Spleen (tissue), 11 donors: ENCODE measurements around the gene MC5R. TPM values are rescaled to one million over a fixed set of nuclear protein-coding genes. Genes with fewer than 3 reads are reported as not detected.
A peak's percentile ranks its signal among the peaks of the same experiment; 100 is the strongest.

ENCODE experiments used
- DNase-seq: peaks from one replicate; pipeline ENCODE4 v3.0.0-alpha.2; 2020
- H3K27ac ChIP-seq, 8 donors: fragments of 200-600 bp; sonication (generic) in 7 of 8; 1 replicate in 4 of 8; 2 replicates in 4 of 8; pipeline versions ENCODE4 v1.5.0 to v1.8.0; 2016 to 2021; ENCODE audit warnings: inconsistent platforms in 4 of 8, mild to moderate bottlenecking in 4 of 8, moderate library complexity in 1 of 8
- H3K27me3 ChIP-seq, 7 donors: fragments of 200-600 bp; sonication (generic) in 6 of 7; replicated peaks in 1 of 7; 1 replicate in 4 of 7; 2 replicates in 3 of 7; pipeline versions ENCODE4 v1.5.0 to v1.8.0; 2016 to 2021; ENCODE audit warnings: inconsistent platforms in 3 of 7, mild to moderate bottlenecking in 1 of 7
- H3K36me3 ChIP-seq, 6 donors: fragments of 200-600 bp; sonication (generic) in 5 of 6; 1 replicate in 4 of 6; 2 replicates in 2 of 6; pipeline versions ENCODE4 v1.5.0 to v1.8.0; 2016 to 2021; ENCODE audit warnings: inconsistent platforms in 2 of 6
- H3K4me1 ChIP-seq, 6 donors: fragments of 200-600 bp; sonication (generic) in 5 of 6; 1 replicate in 3 of 6; 2 replicates in 3 of 6; pipeline versions ENCODE4 v1.5.0 to v1.8.0; 2016 to 2021; ENCODE audit warnings: inconsistent platforms in 3 of 6
- H3K4me3 ChIP-seq, 8 donors: fragments of 200-600 bp; sonication (generic) in 7 of 8; 1 replicate in 4 of 8; 2 replicates in 4 of 8; pipeline versions ENCODE4 v1.5.0 to v1.8.0; 2016 to 2021; ENCODE audit warnings: inconsistent platforms in 4 of 8, mild to moderate bottlenecking in 4 of 8, moderate library complexity in 2 of 8
- H3K9me3 ChIP-seq, 8 donors: fragments of 200-600 bp; sonication (generic) in 7 of 8; 1 replicate in 4 of 8; 2 replicates in 4 of 8; pipeline versions ENCODE4 v1.5.0 to v1.8.0; 2016 to 2021; ENCODE audit warnings: inconsistent platforms in 4 of 8
- POLR2A ChIP-seq, 3 donors: fragments of 450-650 bp; IDR thresholded peaks; one replicate each; pipeline ENCODE4 v1.5.1; 2017; ENCODE audit warnings: antibody characterized with exemption in 3 of 3, mild to moderate bottlenecking in 1 of 3
- POLR2AphosphoS5 ChIP-seq, 3 donors: sonication (generic); formaldehyde crosslinking; IDR thresholded peaks; one replicate each; pipeline ENCODE4 v1.5.1; 2017; ENCODE audit warnings: antibody characterized with exemption in 3 of 3
- WGBS, 5 donors: extraction: QIAGEN DNeasy Blood & Tissue Kit in 3 of 5; methylation state at CpG; one replicate each; pipeline versions ENCODE4 v1.1.5 to v1.1.7; 2013 to 2018; 5-methylcytosine and 5-hydroxymethylcytosine counted together
- intact Hi-C: fragments of 100-400 bp; cut with DNase I; formaldehyde crosslinking; loops from one replicate; pipeline ENCODE4 v1.15.0; 2023; ENCODE audit warnings: low total_unique reads
- polyA plus RNA-seq, 3 donors: library from polyadenylated mRNA; stranded (reverse); fragments of 200-250 nt; gene quantifications; one replicate each; pipeline ENCODE4 v1.2.1, GENCODE V29; 2013
- total RNA-seq, 7 donors: library from RNA; depleted of rRNA in 3 of 7; stranded (reverse); fragments of >200 nt in 3 of 7; fragmentation: NEBNext Ultra II Directional in 4 of 7; extraction: Animal tissue kit (Norgen Biotek cat#: 25700) in 4 of 7; gene quantifications; one replicate each; pipeline versions ENCODE4 v1.1.0 to v1.2.1, GENCODE V29; 2016 to 2021
- TF ChIP-seq, protein P1 (sequence below), 11 experiments: fragments of 200-600 bp in 7 of 11; fragments of 450-650 bp in 4 of 11; sonication (generic) in 4 of 11; IDR thresholded peaks in 8 of 11; conservative IDR thresholded peaks in 3 of 11; 1 replicate in 7 of 11; 2 replicates in 4 of 11; pipeline versions ENCODE4 v1.4.0 to v1.8.0; 2016 to 2021; ENCODE audit warnings: antibody characterized with exemption in 11 of 11, inconsistent platforms in 4 of 11, mild to moderate bottlenecking in 1 of 11
- donor health status: healthy with polysubstance abuse.
- donor health status: DM: no; HTN: no; CAD: no; lungs with moderate emphysema.
- donor health status: DM: no; HTN: no; CAD: no.
- donor health status: Bipolar disorder and iron deficiency.
- donor health status: healthy.
- donor health status: DM: no; HTN: no; CAD: no.
- donor health status: DM: yes; HTN: yes; CAD: no.

The MC5R gene
- total and polyA plus RNA-seq, 10 donors = 0.07 TPM; not detected in 9

DNA sequence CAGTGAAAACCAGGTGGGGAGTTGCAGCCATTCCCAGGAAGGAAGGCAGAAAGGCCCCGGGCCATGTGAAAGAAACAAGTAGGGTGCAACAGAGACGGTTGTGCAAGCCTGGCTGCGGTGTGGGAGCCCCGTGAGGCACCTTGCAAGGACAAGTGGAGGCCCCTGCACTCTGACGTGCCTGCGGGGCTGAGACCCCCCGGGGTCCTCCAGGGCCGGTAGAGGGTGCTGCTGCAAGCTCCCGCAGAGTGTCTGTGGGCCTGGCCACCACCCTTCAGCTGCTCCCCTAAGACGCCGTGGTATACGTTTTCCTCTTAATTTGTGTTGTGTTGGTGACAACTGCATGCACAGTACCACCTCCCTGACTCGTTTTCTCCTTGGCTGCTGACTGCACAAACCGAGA lies 27.4 kb upstream of the MC5R start:
- Histone ChIP-seq H3K27me3 (peaks cover 0 to 44% (median 14%) of the 10 kb centered on the region in 7 donors), H3K27ac (no peak overlapping the region), H3K9me3 (peaks cover 0 to 2% (median 0%) of the 10 kb centered on the region in 8 donors), H3K4me3 (no peak overlapping the region), H3K4me1 (peaks cover 0 to 9% (median 7%) of the 10 kb centered on the region in 6 donors), H3K36me3 (no peaks in the 10 kb centered on the region)
- WGBS, 5 donors = 78 to 86% (median 84%) methylated on average over 14 of the region's 14 CpGs
- TF ChIP-seq POLR2AphosphoS5 (IDR thresholded peaks at IDR 0.05) (no peak), POLR2A (IDR thresholded peaks at IDR 0.05) (no peak)
- DNase-seq = no peak
- intact Hi-C loops = no loop called here

DNA sequence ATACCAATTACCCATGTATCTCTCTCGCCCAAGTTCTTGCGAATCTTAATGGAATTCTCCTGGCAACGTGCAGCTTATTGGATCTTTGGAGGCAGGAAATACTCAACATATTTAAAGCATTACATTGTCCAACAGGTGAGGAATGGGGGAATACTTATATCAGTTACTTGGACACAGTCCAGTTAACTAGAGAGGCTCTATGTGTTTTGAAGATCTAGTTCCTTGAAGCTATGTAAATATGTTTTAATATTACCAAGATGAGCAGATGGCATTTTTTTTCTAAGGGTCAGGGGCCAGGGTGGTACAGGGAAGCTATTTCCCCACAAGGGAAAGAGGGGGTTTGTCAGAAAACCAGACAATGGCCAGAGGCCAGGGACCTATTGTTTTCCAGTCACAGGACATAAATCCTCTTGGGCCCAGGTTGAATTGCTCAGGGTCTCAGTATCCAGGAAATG lies 26.8 kb upstream of the MC5R start:
- H3K9me3 ChIP-seq = peaks cover 0 to 2% (median 0%) of the 10 kb centered on the region in 8 donors
- peaks cover 0 to 9% (median 7%) of the 10 kb centered on the region in 6 donors for H3K4me1 ChIP-seq
- no peak for DNase-seq
- intact Hi-C loops = no loop called here
- H3K27ac ChIP-seq = no peak overlapping the region
- peaks cover 0 to 51% (median 15%) of the 10 kb centered on the region in 7 donors for H3K27me3 ChIP-seq
- H3K36me3 ChIP-seq = no peaks in the 10 kb centered on the region
- 57 to 63% (median 58%) methylated on average over 3 of the region's 3 CpGs for WGBS, 5 donors
- TF ChIP-seq POLR2A (IDR thresholded peaks at IDR 0.05) = no peak
- TF ChIP-seq, protein P1, sequence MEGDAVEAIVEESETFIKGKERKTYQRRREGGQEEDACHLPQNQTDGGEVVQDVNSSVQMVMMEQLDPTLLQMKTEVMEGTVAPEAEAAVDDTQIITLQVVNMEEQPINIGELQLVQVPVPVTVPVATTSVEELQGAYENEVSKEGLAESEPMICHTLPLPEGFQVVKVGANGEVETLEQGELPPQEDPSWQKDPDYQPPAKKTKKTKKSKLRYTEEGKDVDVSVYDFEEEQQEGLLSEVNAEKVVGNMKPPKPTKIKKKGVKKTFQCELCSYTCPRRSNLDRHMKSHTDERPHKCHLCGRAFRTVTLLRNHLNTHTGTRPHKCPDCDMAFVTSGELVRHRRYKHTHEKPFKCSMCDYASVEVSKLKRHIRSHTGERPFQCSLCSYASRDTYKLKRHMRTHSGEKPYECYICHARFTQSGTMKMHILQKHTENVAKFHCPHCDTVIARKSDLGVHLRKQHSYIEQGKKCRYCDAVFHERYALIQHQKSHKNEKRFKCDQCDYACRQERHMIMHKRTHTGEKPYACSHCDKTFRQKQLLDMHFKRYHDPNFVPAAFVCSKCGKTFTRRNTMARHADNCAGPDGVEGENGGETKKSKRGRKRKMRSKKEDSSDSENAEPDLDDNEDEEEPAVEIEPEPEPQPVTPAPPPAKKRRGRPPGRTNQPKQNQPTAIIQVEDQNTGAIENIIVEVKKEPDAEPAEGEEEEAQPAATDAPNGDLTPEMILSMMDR (IDR thresholded peaks at IDR 0.05 in 8 of 11, conservative IDR thresholded peaks at IDR 0.05 in 3 of 11) = no peak
- no peak for TF ChIP-seq POLR2AphosphoS5 (IDR thresholded peaks at IDR 0.05)
- no peak overlapping the region for H3K4me3 ChIP-seq

DNA sequence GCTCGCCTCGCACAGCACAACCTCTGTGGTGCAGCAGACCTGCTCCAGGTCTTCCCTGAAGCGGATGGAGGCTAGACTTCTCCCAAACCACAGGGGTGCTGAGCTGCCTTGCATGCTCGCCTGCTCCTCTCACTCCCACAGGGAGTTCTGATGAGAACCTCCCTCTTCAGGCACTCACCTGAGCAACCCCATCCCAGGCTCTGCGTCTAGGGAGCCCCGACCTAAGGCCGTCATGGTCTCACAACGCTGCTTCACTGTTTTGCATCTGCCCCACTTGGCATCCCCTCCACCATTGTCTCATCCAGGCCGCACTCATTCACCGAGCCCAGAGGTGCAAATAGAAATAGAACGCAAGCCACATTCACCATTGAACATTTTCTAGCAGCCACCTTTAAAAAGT lies 24.6 kb upstream of the MC5R start:
- Histone ChIP-seq H3K4me1 (peaks cover 0 to 9% (median 7%) of the 10 kb centered on the region in 6 donors), H3K9me3 (peaks cover 0 to 2% (median 0%) of the 10 kb centered on the region in 8 donors), H3K27me3 (peaks cover 0 to 72% (median 15%) of the 10 kb centered on the region in 7 donors), H3K4me3 (no peak overlapping the region), H3K36me3 (no peaks in the 10 kb centered on the region), H3K27ac (no peak overlapping the region)
- TF ChIP-seq POLR2A (IDR thresholded peaks at IDR 0.05) (no peak), POLR2AphosphoS5 (IDR thresholded peaks at IDR 0.05) (no peak)
- TF ChIP-seq, protein P1 (IDR thresholded peaks at IDR 0.05 in 8 of 11, conservative IDR thresholded peaks at IDR 0.05 in 3 of 11) = no peak
- 91 to 94% (median 92%) methylated on average over 8 to 11 of the region's 11 CpGs for WGBS, 5 donors
- intact Hi-C loops = no loop called here
- DNase-seq = no peak

DNA sequence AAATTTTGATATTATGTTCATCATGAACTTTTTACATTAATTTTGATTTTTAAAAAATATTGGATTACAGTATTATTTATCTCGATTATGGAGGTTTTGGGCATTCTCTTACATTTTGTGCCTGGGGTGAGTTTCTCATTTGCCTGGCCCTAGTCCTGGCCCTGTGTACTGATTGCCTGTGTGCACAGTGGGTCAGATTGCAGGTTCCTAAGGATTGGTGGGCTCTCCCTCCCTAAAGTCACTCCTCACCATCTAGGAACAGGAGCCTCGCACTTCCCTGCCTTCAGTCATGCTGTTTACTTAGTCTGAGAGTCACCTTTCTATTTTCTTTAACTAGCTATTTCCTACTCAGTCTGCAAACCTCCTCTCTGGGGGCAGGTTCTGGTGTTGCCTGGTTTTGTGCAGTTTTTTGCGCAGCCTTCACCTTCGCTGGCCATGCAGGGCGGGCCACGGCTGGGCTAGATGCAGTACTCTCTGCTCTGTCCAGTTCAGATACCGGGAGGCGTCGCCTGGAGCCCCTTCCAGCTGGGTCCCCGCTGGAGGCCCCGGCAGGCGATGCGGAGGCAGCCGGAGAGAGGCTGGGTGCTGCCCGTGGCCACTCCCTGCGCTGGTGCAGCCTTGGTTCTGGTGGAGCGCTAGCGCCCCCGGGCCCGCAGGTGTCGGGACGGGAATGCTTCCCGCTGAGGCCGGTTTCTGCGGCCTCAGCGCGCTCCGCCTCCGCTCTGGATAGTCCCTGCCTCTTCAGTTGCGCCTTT lies 23.3 kb upstream of the MC5R start:
- intact Hi-C loops = no loop called here
- DNase-seq = peak; percentile 80
- Histone ChIP-seq H3K27me3 (peaks cover 0 to 83% (median 19%) of the 10 kb centered on the region in 7 donors), H3K4me3 (peak overlapping the region in 5 of 8 donors; percentile 0 to 47 (median 5)), H3K9me3 (no peaks in the 10 kb centered on the region), H3K27ac (no peak overlapping the region), H3K36me3 (no peaks in the 10 kb centered on the region), H3K4me1 (peaks cover 0 to 9% (median 7%) of the 10 kb centered on the region in 6 donors)
- WGBS, 5 donors = 14 to 23% (median 15%) methylated on average over 20 to 30 of the region's 30 CpGs
- TF ChIP-seq POLR2AphosphoS5 (IDR thresholded peaks at IDR 0.05) = no peak
- TF ChIP-seq, protein P1 (IDR thresholded peaks at IDR 0.05 in 8 of 11, conservative IDR thresholded peaks at IDR 0.05 in 3 of 11) = peak in 4 of 11 experiments; percentile 11 to 41 (median 26)
